ENCODE measurements around the gene CNOT11.

DNA sequence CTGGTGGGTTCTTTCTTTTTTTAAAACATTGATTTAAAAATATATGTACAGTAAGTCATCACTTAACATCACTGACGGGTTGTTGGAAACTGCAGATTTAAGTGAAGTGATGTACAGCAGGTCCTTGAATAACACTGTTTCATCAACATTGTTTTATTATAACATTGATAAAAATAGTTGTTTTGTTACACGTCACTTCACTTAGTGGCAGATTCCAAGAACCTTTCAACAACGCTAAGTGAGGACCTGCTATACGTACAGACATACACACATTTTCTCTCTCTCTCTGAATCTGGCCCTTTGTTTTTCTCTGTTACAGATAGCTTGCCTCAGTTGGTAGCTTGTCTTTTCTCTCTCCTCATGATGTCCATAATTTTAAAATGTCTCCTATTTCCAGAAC is 9.5 kb downstream of the CNOT11 start:
- TF ChIP-seq, protein P1, sequence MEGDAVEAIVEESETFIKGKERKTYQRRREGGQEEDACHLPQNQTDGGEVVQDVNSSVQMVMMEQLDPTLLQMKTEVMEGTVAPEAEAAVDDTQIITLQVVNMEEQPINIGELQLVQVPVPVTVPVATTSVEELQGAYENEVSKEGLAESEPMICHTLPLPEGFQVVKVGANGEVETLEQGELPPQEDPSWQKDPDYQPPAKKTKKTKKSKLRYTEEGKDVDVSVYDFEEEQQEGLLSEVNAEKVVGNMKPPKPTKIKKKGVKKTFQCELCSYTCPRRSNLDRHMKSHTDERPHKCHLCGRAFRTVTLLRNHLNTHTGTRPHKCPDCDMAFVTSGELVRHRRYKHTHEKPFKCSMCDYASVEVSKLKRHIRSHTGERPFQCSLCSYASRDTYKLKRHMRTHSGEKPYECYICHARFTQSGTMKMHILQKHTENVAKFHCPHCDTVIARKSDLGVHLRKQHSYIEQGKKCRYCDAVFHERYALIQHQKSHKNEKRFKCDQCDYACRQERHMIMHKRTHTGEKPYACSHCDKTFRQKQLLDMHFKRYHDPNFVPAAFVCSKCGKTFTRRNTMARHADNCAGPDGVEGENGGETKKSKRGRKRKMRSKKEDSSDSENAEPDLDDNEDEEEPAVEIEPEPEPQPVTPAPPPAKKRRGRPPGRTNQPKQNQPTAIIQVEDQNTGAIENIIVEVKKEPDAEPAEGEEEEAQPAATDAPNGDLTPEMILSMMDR (IDR thresholded peaks at IDR 0.05) = no peak
- no peak for TF ChIP-seq ZNF138 (CRISPR knock-in tag; conservative IDR thresholded peaks at IDR 0.05)
- TF ChIP-seq RELA (CRISPR knock-in tag; IDR thresholded peaks at IDR 0.05; ENCODE audit: borderline replicate concordance) = no peak
- TF ChIP-seq, protein P2, sequence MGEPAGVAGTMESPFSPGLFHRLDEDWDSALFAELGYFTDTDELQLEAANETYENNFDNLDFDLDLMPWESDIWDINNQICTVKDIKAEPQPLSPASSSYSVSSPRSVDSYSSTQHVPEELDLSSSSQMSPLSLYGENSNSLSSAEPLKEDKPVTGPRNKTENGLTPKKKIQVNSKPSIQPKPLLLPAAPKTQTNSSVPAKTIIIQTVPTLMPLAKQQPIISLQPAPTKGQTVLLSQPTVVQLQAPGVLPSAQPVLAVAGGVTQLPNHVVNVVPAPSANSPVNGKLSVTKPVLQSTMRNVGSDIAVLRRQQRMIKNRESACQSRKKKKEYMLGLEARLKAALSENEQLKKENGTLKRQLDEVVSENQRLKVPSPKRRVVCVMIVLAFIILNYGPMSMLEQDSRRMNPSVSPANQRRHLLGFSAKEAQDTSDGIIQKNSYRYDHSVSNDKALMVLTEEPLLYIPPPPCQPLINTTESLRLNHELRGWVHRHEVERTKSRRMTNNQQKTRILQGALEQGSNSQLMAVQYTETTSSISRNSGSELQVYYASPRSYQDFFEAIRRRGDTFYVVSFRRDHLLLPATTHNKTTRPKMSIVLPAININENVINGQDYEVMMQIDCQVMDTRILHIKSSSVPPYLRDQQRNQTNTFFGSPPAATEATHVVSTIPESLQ (CRISPR knock-in tag; IDR thresholded peaks at IDR 0.05) = no peak
- TF ChIP-seq, protein P3, sequence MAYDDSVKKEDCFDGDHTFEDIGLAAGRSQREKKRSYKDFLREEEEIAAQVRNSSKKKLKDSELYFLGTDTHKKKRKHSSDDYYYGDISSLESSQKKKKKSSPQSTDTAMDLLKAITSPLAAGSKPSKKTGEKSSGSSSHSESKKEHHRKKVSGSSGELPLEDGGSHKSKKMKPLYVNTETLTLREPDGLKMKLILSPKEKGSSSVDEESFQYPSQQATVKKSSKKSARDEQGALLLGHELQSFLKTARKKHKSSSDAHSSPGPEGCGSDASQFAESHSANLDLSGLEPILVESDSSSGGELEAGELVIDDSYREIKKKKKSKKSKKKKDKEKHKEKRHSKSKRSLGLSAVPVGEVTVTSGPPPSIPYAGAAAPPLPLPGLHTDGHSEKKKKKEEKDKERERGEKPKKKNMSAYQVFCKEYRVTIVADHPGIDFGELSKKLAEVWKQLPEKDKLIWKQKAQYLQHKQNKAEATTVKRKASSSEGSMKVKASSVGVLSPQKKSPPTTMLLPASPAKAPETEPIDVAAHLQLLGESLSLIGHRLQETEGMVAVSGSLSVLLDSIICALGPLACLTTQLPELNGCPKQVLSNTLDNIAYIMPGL (CRISPR knock-in tag; IDR thresholded peaks at IDR 0.05) = no peak
- TF ChIP-seq CBFB (CRISPR knock-in tag; IDR thresholded peaks at IDR 0.05; ENCODE audit: low read depth) = no peak
- no peak for TF ChIP-seq ETV6 (CRISPR knock-in tag; IDR thresholded peaks at IDR 0.05)
- no peak for TF ChIP-seq PRRX2 (CRISPR knock-in tag; IDR thresholded peaks at IDR 0.05)
- TF ChIP-seq, protein P4, sequence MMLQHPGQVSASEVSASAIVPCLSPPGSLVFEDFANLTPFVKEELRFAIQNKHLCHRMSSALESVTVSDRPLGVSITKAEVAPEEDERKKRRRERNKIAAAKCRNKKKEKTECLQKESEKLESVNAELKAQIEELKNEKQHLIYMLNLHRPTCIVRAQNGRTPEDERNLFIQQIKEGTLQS (CRISPR knock-in tag; conservative IDR thresholded peaks at IDR 0.05) = no peak
- TF ChIP-seq ZNF396 (CRISPR knock-in tag; IDR thresholded peaks at IDR 0.05; ENCODE audit: borderline replicate concordance) = no peak
- TF ChIP-seq TEAD4 (CRISPR knock-in tag; IDR thresholded peaks at IDR 0.05) = no peak

Data from WTC11 (cell line).